HG02885 (cell line): ENCODE data around the gene QSER1.
"Not testable (repeated sequence)": the region's sequence is repeated elsewhere in the genome, so short reads cannot be mapped to it uniquely, and the experiment has no call there.

Experiments used
- ATAC-seq: cut with Tn5 transposase; IDR thresholded peaks from one replicate; pipeline ENCODE4 v1.9.1; 2021; ENCODE audit warnings: mild to moderate bottlenecking; ENCODE audit not compliant: unreplicated experiment, poor library complexity

The QSER1 gene

GRCh38 chr11:32892355-32893092, at the start of gene QSER1:
Gene QSER1 (plus strand): TSS chr11:32892811. CDS start chr11:32893126, 315 bp downstream.
- peak; percentile 70 for ATAC-seq

- no peak for ATAC-seq
These were observed 49.1 kb upstream of the QSER1 start for GRCh38 chr11:32843544-32843943.

GRCh38 chr11:32847511-32847910, 45.1 kb upstream of the QSER1 start:
- no peak for ATAC-seq

GRCh38 chr11:32849761-32850160, 42.9 kb upstream of the QSER1 start:
- no peak for ATAC-seq

- ATAC-seq: no peak
These were observed 41.4 kb upstream of the QSER1 start for GRCh38 chr11:32851251-32851650.

GRCh38 chr11:32852207-32852606, 40.4 kb upstream of the QSER1 start:
- no peak for ATAC-seq

- no peak for ATAC-seq
These were observed 37.0 kb upstream of the QSER1 start for GRCh38 chr11:32855601-32856000.

- ATAC-seq: no peak
These were observed 33.9 kb upstream of the QSER1 start for GRCh38 chr11:32858731-32859130.

- ATAC-seq: no peak
These were observed 30.6 kb upstream of the QSER1 start for GRCh38 chr11:32861850-32862577.

GRCh38 chr11:32864555-32864954, 28.1 kb upstream of the QSER1 start:
- ATAC-seq: no peak

- ATAC-seq: not testable (repeated sequence)
These were observed 23.9 kb upstream of the QSER1 start for GRCh38 chr11:32868752-32869151.

- ATAC-seq: no peak
These were observed 21.9 kb upstream of the QSER1 start for GRCh38 chr11:32870676-32871075.

- no peak for ATAC-seq
These were observed 18.5 kb upstream of the QSER1 start for GRCh38 chr11:32874132-32874531.

GRCh38 chr11:32881286-32881685, 11.3 kb upstream of the QSER1 start:
- no peak for ATAC-seq

GRCh38 chr11:32883421-32883820, 9.2 kb upstream of the QSER1 start:
- ATAC-seq: no peak

GRCh38 chr11:32884023-32884422, 8.6 kb upstream of the QSER1 start:
- no peak for ATAC-seq

GRCh38 chr11:32884770-32885384, 7.7 kb upstream of the QSER1 start:
- no peak for ATAC-seq

GRCh38 chr11:32885556-32885955, 7.1 kb upstream of the QSER1 start:
- ATAC-seq: no peak

GRCh38 chr11:32886180-32886579, 6.4 kb upstream of the QSER1 start:
- no peak for ATAC-seq

- not testable (repeated sequence) for ATAC-seq
These were observed 4.8 kb upstream of the QSER1 start for GRCh38 chr11:32887707-32888383.

- ATAC-seq: not testable (repeated sequence)
These were observed 4.3 kb upstream of the QSER1 start for GRCh38 chr11:32888384-32888710.
